Activated CD4-positive, alpha-beta memory T cell treated with anti-CD3 and anti-CD28 coated beads for 36 hours (primary cell): Measurements from ENCODE around the gene GJA9. TPM values are rescaled to one million over a fixed set of nuclear protein-coding genes. Genes with fewer than 3 reads are reported as not detected.
A peak's percentile ranks its signal among the peaks of the same experiment; 100 is the strongest.
"Not testable (repeated sequence)": the region's sequence is repeated elsewhere in the genome, so short reads cannot be mapped to it uniquely, and the experiment has no call there.

Experiments used
- CTCF ChIA-PET: fragments of 350-600 bp; sonication (Branson Sonifier 250); formaldehyde crosslinking; loops from one replicate; lab custom pipeline; 2021; ENCODE audit warnings: antibody characterized with exemption, inconsistent platforms; lab: Charles Lee
- POLR2A ChIA-PET: fragments of 350-600 bp; sonication (Branson Sonifier 250); formaldehyde crosslinking; loops from one replicate; lab custom pipeline; 2021; ENCODE audit warnings: antibody characterized with exemption; lab: Charles Lee
- DNase-seq: peaks from one replicate; pipeline ENCODE4 v3.0.0-alpha.2; 2020
- H3K27ac Mint-ChIP-seq: one replicate; pipeline ENCODE4 v1.8.0; 2021; ENCODE audit warnings: mixed read lengths
- H3K27me3 Mint-ChIP-seq: one replicate; pipeline ENCODE4 v1.8.0; 2021; ENCODE audit warnings: mixed read lengths
- H3K36me3 Mint-ChIP-seq: one replicate; pipeline ENCODE4 v1.8.0; 2021; ENCODE audit warnings: mixed read lengths
- H3K4me1 Mint-ChIP-seq: one replicate; pipeline ENCODE4 v1.8.0; 2021; ENCODE audit warnings: low read depth, mixed read lengths
- H3K4me3 Mint-ChIP-seq: one replicate; pipeline ENCODE4 v1.8.0; 2021; ENCODE audit warnings: mild to moderate bottlenecking, mixed read lengths
- H3K9me3 Mint-ChIP-seq: one replicate; pipeline ENCODE4 v1.8.0; 2021; ENCODE audit warnings: mixed read lengths
- intact Hi-C: fragments of 100-400 bp; cut with micrococcal nuclease; formaldehyde crosslinking; loops from one replicate; pipeline ENCODE4 v1.15.1; 2023
- total RNA-seq, 2 experiments: library from RNA; stranded (reverse); gene quantifications; one replicate each; pipeline ENCODE4 v1.2.3, GENCODE V29; 2021

GJA9 gene
- total RNA-seq = not detected

DNA sequence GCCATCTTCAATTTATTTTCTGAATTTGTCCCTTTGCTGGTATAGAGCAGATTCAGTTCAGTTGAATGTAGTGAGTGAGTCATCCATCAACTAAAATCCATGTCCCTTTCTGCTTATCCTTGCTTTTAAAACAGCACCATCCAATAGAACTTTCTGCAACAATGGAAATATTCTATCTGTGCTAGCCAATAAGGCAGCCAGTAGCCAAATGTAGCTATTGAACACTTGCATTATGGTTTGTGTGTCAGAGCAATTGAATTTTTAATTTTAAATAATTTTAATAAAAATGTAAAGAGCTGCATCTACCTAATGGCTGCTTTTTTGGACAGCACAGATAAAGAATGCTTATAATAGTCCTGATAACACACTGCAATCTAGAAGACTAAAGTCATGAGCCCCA, at the start of gene GJA9:
Gene GJA9, minus strand, starts transcription at position 101 of the 400 bp plus-strand sequence. CDS start 5,489 bp downstream, outside the sequence.
- no peak for DNase-seq
- no peaks in the 10 kb centered on the region for H3K9me3 Mint-ChIP-seq

DNA sequence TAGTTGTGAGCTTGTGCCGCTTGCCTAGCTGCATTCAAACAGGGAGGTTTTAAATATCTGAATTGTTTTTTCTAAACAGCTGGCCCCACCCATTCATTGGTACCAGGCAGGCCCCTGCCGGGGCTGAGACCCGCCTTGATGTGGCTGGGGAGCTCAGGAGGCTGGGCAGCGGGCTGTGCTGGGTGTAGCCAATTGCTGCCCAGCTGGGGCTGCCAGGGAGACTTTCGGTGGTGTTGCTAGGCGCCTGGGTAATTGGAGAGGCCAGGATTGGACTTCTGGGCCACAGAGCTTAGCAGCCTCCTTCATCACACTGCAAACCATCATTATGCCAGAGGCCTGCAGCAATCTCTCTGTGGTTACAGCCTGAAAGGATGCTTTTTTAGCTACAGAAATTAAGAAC, 48.1 kb upstream of the GJA9 start:
- peaks cover 21% of the 10 kb centered on the region for H3K4me1 Mint-ChIP-seq
- H3K36me3 Mint-ChIP-seq = no peaks in the 10 kb centered on the region
- intact Hi-C loops = no loop called here
- peak; percentile 11 for DNase-seq
- ChIA-PET CTCF (interaction anchor here (1.4 kb wide), 1 partner anchor 35 kb away, joined by 3 read pairs; no protein-coding TSS in a partner anchor), POLR2A (interaction anchor here (0.6 kb wide), 1 partner anchor 97 kb away, joined by 3 read pairs; no protein-coding TSS in a partner anchor)
- H3K27me3 Mint-ChIP-seq = peaks cover 2% of the 10 kb centered on the region
- H3K4me3 Mint-ChIP-seq = no peak overlapping the region
- H3K27ac Mint-ChIP-seq = no peak overlapping the region
- H3K9me3 Mint-ChIP-seq = peaks cover 3% of the 10 kb centered on the region

More for the DNA sequence above, at the start of gene GJA9:
- CTCF ChIA-PET = interaction anchor here (1.4 kb wide), 2 partner anchors 10 to 217 kb away, joined by 3 read pairs; no protein-coding TSS in a partner anchor
- POLR2A ChIA-PET = no interaction called here
- Mint-ChIP-seq H3K4me3 (no peak within 1 kb of the TSS), H3K4me1 (no peaks in the 10 kb centered on the region), H3K27me3 (no peaks in the 10 kb centered on the region), H3K27ac (no peak within 1 kb of the TSS), H3K36me3 (no peaks in the 10 kb centered on the region)
- intact Hi-C loops = no loop called here

DNA sequence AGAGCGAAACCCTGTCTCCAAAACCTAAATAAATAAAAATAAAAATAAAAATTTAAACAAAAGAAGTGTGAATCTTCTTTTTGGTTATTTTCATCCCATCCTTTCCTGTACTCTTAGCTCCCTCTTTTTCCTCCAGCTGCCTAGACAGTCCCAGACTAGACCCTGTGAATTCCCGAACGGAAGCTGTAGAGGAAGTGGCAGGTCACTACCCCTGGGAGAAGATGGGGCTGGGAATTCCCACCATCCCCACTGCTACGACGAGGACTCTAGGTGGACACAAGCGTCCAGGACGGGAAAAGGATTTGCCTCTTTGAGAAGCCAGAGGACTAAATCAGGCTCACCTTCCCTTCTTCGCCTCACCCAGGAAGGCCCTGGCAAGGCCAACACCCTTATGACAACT, 47.7 kb upstream of the GJA9 start:
- H3K27ac Mint-ChIP-seq = no peak overlapping the region
- DNase-seq = no peak
- CTCF ChIA-PET = interaction anchor here (1.4 kb wide), 1 partner anchor 34 kb away, joined by 3 read pairs; no protein-coding TSS in a partner anchor
- H3K9me3 Mint-ChIP-seq = peaks cover 3% of the 10 kb centered on the region
- H3K27me3 Mint-ChIP-seq = peaks cover 2% of the 10 kb centered on the region
- intact Hi-C loops = no loop called here
- H3K4me1 Mint-ChIP-seq = peaks cover 21% of the 10 kb centered on the region
- H3K4me3 Mint-ChIP-seq = no peak overlapping the region
- POLR2A ChIA-PET = no interaction called here
- no peaks in the 10 kb centered on the region for H3K36me3 Mint-ChIP-seq

DNA sequence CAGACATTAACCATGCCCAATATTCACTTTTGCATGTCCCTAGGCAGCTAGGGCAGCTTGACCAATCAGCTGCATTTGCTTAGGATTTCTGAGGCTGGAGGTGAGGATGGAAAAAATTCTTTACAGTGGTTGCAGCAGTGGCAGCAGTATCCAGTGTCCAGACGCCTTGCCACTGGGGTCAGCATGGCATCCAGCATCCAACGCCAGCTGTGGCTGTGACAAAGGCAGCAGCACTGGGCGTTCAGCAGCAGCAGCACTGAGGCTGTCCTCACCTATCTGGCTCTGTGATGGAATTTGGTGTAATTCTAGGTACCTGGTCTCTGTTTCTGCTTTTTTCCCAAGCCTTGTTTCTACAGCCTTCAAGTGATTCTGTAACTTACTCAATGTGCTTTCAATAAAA, 44.7 kb upstream of the GJA9 start:
- H3K4me3 Mint-ChIP-seq = no peak overlapping the region
- POLR2A ChIA-PET = no interaction called here
- no peaks in the 10 kb centered on the region for H3K9me3 Mint-ChIP-seq
- CTCF ChIA-PET = no interaction called here
- intact Hi-C loops = no loop called here
- H3K4me1 Mint-ChIP-seq = peaks cover 9% of the 10 kb centered on the region
- no peak for DNase-seq
- no peak overlapping the region for H3K27ac Mint-ChIP-seq
- no peaks in the 10 kb centered on the region for H3K36me3 Mint-ChIP-seq
- no peaks in the 10 kb centered on the region for H3K27me3 Mint-ChIP-seq

- Mint-ChIP-seq H3K4me3 (no peak overlapping the region), H3K27ac (no peak overlapping the region)
- CTCF ChIA-PET = no interaction called here
Measured at GRCh38 chr1:38925391-38925790, 44.0 kb upstream of the GJA9 start.

DNA sequence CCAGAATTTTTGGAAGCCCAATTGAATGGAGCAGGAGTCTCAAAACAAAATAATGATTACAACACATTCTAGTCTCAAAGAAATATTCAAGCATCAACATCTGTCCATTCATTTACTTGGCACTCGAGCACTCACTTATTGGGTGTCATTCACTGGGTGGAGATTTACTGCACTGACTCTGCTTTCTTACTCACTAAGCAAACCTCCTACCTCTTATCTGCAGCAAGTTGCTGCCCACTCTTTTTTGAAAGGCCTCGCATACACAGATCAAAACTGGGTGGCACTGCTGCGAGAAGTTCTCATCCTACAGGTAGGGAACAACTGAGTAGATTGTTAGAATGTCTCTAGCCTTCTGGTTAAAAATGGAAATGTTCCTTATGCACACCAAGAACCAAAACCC, 42.2 kb upstream of the GJA9 start:
- DNase-seq = peak; percentile 60
- peaks cover 7% of the 10 kb centered on the region for H3K4me1 Mint-ChIP-seq
- ChIA-PET CTCF (no interaction called here), POLR2A (no interaction called here)
- H3K9me3 Mint-ChIP-seq = no peaks in the 10 kb centered on the region
- H3K27ac Mint-ChIP-seq = peak overlapping the region; percentile 5
- intact Hi-C loops = no loop called here
- H3K27me3 Mint-ChIP-seq = no peaks in the 10 kb centered on the region
- no peaks in the 10 kb centered on the region for H3K36me3 Mint-ChIP-seq
- no peak overlapping the region for H3K4me3 Mint-ChIP-seq

More at GRCh38 chr1:38925391-38925790, 44.0 kb upstream of the GJA9 start:
- no peaks in the 10 kb centered on the region for H3K9me3 Mint-ChIP-seq
- peaks cover 9% of the 10 kb centered on the region for H3K4me1 Mint-ChIP-seq
- no peak for DNase-seq
- H3K36me3 Mint-ChIP-seq = no peaks in the 10 kb centered on the region
- H3K27me3 Mint-ChIP-seq = no peaks in the 10 kb centered on the region
- POLR2A ChIA-PET = no interaction called here
- intact Hi-C loops = no loop called here

- Mint-ChIP-seq H3K4me1 (peaks cover 17% of the 10 kb centered on the region), H3K4me3 (no peak overlapping the region), H3K9me3 (no peaks in the 10 kb centered on the region), H3K36me3 (no peaks in the 10 kb centered on the region), H3K27me3 (no peaks in the 10 kb centered on the region), H3K27ac (no peak overlapping the region)
- intact Hi-C loops = no loop called here
- POLR2A ChIA-PET = no interaction called here
- CTCF ChIA-PET = interaction anchor here (0.8 kb wide), 1 partner anchor 27 kb away, joined by 3 read pairs; no protein-coding TSS in a partner anchor
- no peak for DNase-seq
Measured at GRCh38 chr1:38919130-38919529, 37.7 kb upstream of the GJA9 start.

DNA sequence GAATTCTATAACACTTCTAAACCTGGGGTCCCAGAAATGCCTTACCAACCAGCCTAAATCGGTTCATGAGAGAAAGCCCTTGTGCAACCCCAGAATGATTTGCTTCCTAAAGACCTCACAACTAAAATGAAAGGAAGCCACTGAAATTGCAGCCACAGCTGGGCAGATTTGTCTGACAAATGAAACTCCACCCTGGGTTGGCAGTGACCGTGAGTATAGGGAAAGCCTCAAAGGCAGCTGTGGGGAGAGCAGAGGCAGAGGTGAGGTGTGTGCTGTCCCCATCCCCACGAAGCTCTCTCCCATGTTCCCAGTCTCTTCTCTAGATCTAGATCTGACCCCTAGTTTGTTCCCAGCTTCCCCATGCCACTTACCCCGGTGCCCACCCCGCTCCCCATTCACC, 37.2 kb upstream of the GJA9 start:
- Mint-ChIP-seq H3K36me3 (no peaks in the 10 kb centered on the region), H3K27me3 (no peaks in the 10 kb centered on the region), H3K9me3 (no peaks in the 10 kb centered on the region), H3K27ac (no peak overlapping the region), H3K4me1 (peaks cover 14% of the 10 kb centered on the region), H3K4me3 (no peak overlapping the region)
- ChIA-PET CTCF (interaction anchor here (0.8 kb wide), 1 partner anchor 26 kb away, joined by 3 read pairs; no protein-coding TSS in a partner anchor), POLR2A (no interaction called here)
- DNase-seq = no peak
- intact Hi-C loops = no loop called here

DNA sequence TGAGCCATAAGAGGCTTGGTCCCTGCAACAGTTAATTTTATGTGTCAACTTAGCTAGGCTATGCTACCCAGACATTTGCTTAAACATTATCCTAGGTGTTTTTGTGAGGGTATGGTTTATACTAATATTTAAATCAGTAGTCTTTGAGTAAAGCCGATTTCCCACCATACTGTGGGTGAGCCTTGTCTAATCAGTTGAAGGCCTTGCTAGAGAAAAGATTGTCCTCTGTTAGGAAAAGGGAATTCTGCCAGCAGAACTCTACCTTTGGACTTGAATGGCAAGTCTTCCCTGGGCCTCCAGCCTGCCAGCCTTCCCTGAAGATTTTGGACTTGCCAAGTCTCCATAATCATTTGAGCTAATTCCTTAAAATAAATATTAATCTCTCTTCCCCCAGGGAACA, 36.4 kb upstream of the GJA9 start:
- H3K9me3 Mint-ChIP-seq = no peaks in the 10 kb centered on the region
- intact Hi-C loops = no loop called here
- no peak for DNase-seq
- no peaks in the 10 kb centered on the region for H3K27me3 Mint-ChIP-seq
- peaks cover 10% of the 10 kb centered on the region for H3K4me1 Mint-ChIP-seq
- no peak overlapping the region for H3K27ac Mint-ChIP-seq
- CTCF ChIA-PET = no interaction called here
- no peak overlapping the region for H3K4me3 Mint-ChIP-seq
- H3K36me3 Mint-ChIP-seq = no peaks in the 10 kb centered on the region
- POLR2A ChIA-PET = no interaction called here

DNA sequence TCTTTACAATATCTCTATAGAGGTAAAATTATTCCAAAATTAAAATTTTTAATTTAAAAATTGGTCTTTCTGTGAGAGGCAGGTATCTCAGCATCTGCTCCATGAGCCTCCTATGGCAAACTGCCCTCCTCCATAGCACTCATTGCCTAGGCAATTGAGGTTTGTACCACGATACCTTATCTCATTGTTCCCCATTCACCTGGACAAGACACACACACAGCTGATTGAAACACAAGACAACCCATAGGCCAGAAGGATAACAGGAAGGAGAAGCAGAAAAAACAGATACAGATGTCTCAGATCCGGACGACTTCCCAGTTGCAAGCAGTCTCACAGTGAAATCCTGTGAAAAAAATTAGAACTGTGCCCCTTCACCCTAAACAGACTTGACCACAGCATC, 36.0 kb upstream of the GJA9 start:
- Mint-ChIP-seq H3K27me3 (no peaks in the 10 kb centered on the region), H3K4me3 (no peak overlapping the region), H3K9me3 (no peaks in the 10 kb centered on the region), H3K27ac (no peak overlapping the region), H3K36me3 (no peaks in the 10 kb centered on the region), H3K4me1 (peaks cover 10% of the 10 kb centered on the region)
- CTCF ChIA-PET = no interaction called here
- DNase-seq = no peak
- POLR2A ChIA-PET = no interaction called here
- intact Hi-C loops = no loop called here

GRCh38 chr1:38915352-38915948, 34.1 kb upstream of the GJA9 start:
- DNase-seq = peak; percentile 42
- ChIA-PET POLR2A (no interaction called here), CTCF (no interaction called here)
- Mint-ChIP-seq H3K27me3 (no peaks in the 10 kb centered on the region), H3K36me3 (no peaks in the 10 kb centered on the region), H3K4me3 (no peak overlapping the region), H3K9me3 (no peaks in the 10 kb centered on the region), H3K4me1 (peaks cover 10% of the 10 kb centered on the region), H3K27ac (no peak overlapping the region)
- intact Hi-C loops = no loop called here

- DNase-seq, H3K9me3 Mint-ChIP-seq, POLR2A ChIA-PET, H3K27me3 Mint-ChIP-seq, H3K36me3 Mint-ChIP-seq, CTCF ChIA-PET, H3K4me3 Mint-ChIP-seq, H3K27ac Mint-ChIP-seq, H3K4me1 Mint-ChIP-seq, intact Hi-C loops: not testable (repeated sequence)
Measured at GRCh38 chr1:38914908-38915307, 33.5 kb upstream of the GJA9 start.

DNA sequence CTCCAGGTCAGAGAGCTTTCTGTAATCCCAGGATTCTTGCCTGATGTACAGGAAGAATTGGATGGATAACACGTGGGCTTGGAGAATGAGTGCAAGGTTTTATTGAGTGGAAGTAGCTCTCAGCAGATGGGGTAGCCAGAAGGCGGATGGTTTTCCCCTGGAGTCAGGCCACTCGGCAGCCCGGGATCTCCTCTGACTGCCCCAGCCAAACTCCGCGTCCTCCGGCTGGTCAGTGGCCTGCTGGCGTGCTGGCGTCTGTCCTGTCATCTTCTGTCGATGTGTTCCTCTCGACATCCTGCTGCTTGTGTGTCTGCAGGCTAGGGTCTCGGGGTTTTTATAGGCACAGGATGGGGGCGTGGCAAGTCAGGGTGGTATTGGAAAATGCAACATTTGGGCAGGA, 27.4 kb upstream of the GJA9 start:
- no peaks in the 10 kb centered on the region for H3K27me3 Mint-ChIP-seq
- no peak overlapping the region for H3K27ac Mint-ChIP-seq
- H3K36me3 Mint-ChIP-seq = peaks cover 3% of the 10 kb centered on the region
- no peaks in the 10 kb centered on the region for H3K4me1 Mint-ChIP-seq
- no peak for DNase-seq
- ChIA-PET POLR2A (no interaction called here), CTCF (no interaction called here)
- H3K9me3 Mint-ChIP-seq = peaks cover 4% of the 10 kb centered on the region
- intact Hi-C loops = no loop called here
- no peak overlapping the region for H3K4me3 Mint-ChIP-seq
